Hepatocyte (in vitro differentiated cells): ENCODE data around the gene PAFAH1B1.

Experiments used
- CTCF ChIP-seq: fragments of 200-600 bp; sonication (generic); IDR thresholded peaks from 2 replicates; pipeline ENCODE4 v1.5.1; 2016; ENCODE audit warnings: antibody characterized with exemption, mild to moderate bottlenecking; ENCODE audit not compliant: poor library complexity
- EZH2 ChIP-seq: fragments of 200-600 bp; sonication (generic); IDR thresholded peaks from 2 replicates; pipeline ENCODE4 v1.6.1; 2016; ENCODE audit warnings: antibody characterized with exemption, mild to moderate bottlenecking, borderline replicate concordance

- TF ChIP-seq EZH2 (no peak), CTCF (no peak)
Measured at GRCh38 chr17:2635241-2635640, 41.8 kb downstream of the PAFAH1B1 start.
